Measurements from ENCODE around the gene SYNE2. TPM values are rescaled to one million over a fixed set of nuclear protein-coding genes. Genes with fewer than 3 reads are reported as not detected.
"Not testable (repeated sequence)": the region's sequence is repeated elsewhere in the genome, so short reads cannot be mapped to it uniquely, and the experiment has no call there.

Gene SYNE2
- total RNA-seq, 1 experiment from 2014 or later, result 9.7 TPM

DNA sequence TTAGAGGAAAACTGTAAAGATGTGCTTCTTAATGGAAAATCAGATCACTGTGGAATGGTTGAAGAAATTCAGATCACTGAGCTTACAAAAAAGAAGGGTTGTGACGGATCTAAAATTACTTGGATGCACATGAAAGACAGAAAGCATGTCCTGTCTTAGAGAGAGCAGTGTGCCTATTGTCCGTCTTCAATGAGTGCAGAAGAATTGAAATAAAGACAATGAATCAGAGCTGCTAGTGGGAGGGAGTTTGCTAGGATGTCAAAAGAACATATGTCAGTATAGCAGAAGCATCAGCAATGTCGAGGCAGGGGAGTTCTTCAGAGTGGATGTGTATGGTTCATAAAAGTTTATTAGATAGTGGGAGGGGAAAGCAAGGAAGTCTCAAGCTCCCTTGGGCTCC is 172.7 kb downstream of the SYNE2 start:
- no peak for DNase-seq (ENCODE audit: low spot score)

DNA sequence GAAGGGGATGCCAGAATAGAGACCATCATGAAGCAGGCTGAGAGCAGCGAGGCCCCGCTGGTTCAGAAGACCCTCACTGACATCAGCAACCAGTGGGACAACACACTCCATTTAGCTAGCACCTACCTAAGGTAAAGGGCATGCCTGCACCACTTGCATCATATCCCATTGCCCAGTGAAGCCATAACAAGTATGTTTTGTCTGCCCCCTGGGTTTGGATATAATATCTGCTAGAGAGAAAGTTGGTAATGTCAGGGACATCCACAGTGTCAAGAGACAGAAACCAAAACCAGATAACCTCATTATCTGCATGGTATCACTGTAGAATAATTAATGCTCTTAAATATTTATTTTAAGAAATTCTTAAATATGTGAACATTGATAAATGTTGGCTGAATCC is 173.8 kb downstream of the SYNE2 start:
- no peak for DNase-seq (ENCODE audit: low spot score)

DNA sequence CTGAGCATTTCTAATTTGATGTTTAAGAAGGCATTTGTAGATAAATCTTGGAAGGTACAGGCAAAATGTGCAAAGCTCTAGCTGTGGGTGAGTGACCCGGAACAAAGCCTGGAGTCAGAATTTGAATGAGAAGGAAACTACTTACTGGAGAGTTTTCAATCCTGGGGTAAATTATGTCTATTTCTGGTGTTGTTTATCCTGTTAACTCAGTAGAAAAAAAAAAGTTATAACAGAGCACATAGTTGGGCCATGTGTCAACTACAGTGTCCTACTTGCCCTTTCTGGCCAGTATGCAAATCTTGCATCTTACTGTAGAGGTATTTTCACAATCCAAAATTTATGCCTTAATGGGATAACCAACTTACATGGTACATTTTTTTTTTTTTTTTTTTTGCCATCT is 182.3 kb downstream of the SYNE2 start:
- DNase-seq (ENCODE audit: low spot score), result no peak

DNA sequence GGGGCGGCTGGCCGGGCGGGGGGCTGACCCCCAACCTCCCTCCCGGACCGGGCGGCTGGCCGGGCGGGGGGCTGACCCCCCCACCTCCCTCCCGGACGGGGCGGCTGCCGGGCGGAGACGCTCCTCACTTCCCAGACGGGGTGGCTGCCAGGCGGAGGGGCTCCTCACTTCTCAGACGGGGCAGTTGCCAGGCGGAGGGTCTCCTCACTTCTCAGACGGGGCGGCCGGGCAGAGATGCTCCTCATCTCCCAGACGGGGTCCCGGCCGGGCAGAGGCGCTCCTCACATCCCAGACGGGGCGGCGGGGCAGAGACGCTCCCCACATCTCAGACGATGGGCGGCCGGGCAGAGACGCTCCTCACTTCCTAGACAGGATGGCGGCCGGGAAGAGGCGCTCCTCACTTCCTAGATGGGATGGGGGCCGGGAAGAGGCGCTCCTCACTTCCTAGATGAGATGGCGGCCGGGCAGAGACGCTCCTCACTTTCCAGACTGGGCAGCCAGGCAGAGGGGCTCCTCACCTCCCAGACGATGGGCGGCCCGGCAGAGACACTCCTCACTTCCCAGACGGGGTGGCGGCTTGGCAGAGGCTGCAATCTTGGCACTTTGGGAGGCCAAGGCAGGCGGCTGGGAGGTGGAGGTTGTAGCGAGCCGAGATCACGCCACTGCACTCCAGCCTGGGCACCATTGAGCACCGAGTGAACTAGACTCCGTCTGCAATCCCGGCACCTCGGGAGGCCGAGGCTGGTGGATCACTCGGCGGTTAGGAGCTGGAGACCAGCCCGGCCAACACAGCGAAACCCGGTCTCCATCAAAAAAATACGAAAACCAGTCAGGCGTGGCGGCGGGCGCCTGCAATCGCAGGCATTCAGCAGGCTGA is 185.3 kb downstream of the SYNE2 start:
- not testable (repeated sequence) for DNase-seq (ENCODE audit: low spot score)

DNA sequence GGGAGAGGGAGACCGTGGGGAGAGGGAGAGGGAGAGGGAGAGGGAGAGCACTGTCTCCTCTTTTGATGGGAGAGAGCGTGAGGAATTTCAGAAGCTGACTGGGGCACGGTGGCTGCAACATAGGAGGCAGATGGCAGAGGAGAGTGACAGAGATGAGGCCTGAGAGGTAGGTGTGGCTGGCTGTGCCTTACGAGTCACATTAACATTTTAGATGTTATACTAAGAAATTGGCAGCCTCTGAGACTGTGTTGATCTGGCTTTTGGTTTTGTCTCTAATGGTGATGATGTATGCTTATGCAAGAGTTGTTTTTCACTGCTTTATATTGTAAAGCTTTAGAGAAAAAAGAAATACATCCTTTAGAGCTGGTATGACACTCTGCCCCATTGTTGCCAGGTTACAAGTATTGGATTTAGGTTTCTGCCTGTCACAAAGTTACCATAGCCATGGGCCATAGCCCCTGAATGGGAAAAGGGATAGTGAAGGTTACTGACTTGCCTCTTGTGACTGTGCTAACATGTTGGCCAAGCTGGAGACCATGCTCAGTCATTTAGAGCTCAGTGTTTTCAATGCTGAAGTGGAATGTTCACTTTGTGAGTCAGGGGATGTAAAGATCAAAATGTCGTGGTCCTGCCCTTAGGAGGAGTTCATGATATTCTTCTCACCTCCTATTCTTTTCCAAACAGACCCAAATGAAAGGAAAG is 186.2 kb downstream of the SYNE2 start:
- no peak for DNase-seq (ENCODE audit: low spot score)

DNA sequence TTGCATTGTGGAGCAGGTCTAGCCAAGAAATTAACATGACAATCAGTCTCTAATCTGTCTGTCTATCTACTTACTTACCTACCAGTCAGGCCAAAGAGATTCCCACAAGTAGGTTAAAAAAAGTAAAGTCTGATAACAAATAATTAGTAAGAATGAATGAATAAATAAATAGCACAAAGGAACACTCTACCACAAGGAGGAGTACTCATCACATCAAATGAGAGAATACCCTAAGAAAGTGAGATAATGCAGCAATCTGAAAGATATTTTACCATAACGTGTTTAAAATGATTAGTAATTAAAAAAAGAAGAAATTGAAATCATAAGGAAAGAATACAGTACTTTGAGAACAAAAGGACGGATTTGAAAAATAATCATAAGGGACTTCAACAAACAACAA is 187.2 kb downstream of the SYNE2 start:
- no peak for DNase-seq (ENCODE audit: low spot score)

DNA sequence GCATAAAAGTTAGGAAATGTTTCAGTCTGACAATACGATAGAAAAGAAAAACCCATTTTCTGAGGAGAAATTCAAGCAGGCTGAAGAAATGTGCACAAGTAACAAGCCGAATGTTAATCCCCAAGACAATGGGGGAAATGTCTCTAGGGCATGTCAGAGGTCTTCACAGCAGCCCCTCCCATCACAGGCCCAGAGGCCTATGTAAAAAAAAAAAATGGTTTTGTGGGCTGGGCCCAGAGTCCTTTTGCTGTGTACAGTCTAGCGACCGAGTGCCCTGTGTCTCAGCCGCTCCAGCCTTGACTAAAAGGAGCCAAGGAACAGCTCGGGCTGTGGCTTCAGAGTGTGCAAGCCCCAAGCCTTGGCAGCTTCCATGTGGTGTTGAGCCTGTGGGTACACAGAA is 190.5 kb downstream of the SYNE2 start:
- DNase-seq (ENCODE audit: low spot score), result not testable (repeated sequence)

DNA sequence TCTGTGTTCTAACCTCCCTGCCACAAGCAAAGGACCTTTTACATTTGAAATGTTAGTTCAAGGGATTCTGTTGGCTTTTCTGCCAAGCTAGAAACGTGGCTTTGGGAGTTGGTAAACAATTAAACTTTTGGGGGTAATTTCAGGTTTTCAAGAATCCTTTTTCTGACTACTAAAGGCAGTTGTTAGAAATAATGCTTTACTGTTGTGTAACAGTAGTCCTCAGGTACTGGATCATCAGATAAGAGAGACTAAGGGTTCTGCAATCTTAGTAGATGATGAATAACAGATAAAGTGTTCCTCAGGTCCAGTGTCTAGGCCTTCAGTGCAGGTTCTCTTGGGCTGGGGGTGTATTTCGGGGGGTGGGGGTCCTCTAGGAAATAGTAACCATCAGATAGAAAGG is 192.3 kb downstream of the SYNE2 start:
- no peak for DNase-seq (ENCODE audit: low spot score)

DNA sequence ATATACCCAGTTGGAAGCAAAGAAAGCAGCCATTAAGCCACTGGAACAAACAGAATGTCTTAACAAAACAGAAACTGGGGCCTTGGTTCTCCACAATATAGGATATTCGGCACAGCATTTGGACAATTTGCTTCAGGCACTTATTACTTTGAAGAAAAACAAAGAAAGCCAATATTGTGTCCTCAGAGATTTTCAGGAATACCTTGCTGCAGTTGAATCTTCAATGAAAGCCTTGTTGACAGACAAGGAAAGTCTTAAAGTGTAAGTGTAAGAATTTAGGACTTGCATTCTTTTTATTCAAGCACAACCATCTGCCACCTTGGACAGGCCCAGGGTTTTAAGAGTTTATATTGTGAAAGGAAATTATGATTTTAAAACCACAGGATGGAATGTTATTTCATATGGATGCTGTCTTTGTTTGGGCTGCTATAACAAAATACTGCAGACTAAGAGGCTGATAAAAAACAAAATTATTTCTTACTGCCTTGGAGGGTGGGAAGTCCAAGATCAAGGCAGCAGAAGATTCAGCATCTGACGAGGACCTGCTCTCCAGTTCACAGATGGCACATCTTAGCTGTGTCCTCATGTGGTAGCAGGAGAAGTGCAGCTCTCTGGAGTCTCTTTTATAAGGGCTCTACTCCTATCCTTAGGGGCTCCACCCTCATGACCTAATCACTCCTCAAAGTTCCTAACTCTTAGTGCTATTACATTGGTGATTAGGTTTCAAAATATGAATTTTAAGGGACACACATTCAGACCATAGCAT is 197.0 kb downstream of the SYNE2 start:
- no peak for DNase-seq (ENCODE audit: low spot score)

DNA sequence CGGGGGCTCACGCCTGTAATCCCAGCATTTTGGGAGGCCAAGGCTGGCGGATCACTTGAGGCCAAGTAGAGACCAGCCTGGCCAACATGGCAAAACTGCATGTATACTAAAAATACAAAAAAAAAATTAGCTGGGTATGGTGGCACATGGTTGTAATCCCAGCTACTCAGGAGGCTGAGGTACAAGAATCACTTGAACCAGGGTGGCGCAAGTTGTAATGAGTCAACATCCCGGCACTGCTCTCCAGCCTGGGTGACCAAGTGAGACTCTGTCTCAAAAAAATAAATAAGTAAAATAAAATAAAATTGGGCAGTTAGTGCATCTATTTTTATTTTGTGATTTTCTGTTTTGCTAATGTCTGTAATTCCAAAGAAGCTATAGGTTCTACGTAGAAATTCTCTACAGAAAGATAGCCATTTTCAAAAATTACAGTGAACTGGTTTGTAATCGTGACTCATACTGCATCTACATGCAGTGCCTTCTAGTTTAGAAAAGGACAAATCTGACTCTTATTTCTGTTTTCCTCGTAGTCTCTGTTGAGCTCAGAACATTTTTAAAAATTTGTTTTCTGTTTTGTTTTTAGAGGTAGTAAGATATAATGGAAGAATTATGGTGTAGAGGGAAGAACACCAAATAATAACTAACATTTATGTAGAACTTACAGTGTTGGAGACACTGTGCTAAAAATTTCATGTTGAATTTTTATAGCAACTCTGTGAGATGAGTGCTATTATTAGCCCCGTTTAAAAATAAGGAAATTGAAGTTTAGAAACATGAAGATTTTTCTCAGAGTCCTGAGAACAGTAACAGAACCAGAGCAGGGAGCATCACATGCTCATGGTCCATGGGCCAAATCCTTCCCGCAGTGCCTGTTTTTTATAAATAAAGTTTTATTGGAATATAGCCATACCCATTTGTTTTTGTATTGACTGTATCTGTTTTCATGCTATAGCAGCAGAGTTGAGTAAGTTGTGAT is 201.2 kb downstream of the SYNE2 start:
- no peak for DNase-seq (ENCODE audit: low spot score)

DNA sequence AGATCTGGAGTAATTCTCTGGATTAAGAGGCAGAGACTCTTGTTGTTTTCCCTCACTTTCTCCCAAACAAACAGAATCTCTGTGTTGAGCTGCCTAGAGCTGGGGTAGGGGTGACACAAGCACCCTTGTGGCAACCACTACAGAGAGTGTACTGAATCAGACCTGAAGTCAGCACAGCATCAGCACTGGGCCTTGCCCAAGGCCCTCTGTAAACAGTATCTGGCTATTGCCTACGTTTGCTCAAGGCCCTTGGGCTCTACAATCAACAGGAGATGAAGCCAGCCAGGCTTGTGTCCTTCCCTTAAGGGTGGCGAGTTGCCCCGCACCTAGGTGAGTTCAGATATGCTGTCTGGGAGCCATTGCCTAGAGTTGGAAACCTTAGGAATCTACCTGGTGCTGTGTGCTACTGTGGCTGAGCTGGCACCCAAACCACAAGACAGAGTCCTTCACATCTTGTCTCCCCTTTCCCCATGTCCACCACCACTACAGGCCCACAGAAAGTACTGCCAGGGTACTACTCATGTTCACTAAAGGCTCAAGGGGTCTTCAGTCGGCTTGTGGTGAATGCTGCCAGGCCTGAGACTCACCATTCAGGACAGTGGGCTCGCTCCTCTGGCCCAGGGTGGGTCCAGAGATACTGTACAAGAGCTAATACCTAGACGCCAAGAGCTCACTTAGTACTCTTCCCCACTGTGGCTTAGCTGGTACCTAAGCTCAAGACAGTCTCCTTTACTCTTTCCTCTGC is 206.8 kb downstream of the SYNE2 start:
- no peak for DNase-seq (ENCODE audit: low spot score)

DNA sequence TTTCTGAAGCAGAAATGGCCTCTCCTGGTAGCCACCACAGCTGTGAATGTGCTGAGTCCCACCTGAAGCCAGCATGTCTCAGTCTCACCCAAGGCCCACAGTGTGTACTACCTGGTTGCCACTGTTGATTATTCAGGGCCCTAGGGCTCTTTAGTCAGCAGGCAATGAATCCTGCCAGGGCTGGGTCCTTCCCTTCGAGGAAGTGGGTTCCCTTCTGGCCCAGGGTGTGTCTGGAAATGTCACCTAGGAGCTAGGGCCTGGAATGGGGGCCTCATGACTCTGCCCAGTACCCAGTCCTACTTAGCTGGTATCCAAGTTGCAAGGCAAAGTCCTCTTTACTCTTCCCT is 207.4 kb downstream of the SYNE2 start:
- DNase-seq (ENCODE audit: low spot score), result no peak

DNA sequence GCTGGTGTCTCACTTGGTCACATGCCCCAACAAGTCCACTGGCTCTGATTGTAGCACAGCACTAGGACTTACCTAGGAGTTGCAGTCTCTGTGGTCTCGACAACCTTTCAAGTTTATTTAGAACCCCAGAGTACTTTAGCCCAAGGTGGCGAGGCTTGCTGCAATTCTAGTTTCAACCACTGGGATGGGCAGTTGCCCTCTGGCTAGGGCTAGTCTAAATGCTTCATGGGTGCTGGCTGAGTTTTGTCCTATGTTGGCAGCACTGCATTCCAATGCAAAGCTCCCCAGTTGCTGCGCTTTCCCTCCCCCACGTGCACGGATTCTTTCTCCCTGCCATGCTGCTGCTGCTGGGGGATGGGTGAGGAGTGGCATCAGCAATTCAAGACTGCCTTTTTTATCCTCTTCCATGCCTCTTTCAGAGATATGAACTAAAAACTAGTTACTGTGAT is 207.9 kb downstream of the SYNE2 start:
- peak; percentile 10 for DNase-seq (ENCODE audit: low spot score)

DNA sequence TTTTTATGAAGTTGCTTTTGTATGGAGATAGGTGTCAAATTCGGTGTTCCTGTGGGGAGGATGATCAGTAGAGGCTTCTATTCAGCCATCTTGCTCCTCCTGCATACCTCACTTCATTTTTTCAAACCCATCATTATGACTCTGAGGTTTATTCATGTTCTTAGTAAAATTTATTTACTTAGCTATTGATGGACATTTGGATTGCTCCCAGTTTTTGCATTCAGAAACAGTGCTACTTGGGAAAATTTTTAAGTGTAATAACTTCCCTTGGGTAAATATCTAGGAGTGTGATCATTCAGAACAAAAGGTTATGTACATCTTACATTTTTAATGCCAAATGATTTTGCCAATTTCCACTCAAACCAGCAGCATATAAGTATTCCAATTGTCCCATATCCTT is 208.3 kb downstream of the SYNE2 start:
- DNase-seq (ENCODE audit: low spot score), result no peak

DNA sequence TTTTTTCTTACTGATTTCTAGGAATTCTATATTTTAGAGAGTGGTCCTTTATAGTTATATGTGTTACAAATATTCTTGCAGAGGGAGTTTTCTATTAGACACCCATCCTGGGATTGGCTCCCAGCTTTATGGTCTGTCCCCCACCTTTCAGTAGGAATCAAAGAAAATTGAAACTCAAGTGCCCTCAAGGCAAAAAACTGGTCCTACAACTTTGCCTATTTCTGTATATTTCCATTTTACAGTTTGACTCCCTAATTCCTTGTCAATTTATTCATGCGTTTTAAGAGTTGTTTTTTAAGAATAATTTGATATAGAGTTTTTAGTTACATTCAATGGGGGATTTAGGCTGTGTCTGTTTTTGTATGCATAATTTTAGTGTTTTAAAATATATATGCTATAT is 208.9 kb downstream of the SYNE2 start:
- no peak for DNase-seq (ENCODE audit: low spot score)

DNA sequence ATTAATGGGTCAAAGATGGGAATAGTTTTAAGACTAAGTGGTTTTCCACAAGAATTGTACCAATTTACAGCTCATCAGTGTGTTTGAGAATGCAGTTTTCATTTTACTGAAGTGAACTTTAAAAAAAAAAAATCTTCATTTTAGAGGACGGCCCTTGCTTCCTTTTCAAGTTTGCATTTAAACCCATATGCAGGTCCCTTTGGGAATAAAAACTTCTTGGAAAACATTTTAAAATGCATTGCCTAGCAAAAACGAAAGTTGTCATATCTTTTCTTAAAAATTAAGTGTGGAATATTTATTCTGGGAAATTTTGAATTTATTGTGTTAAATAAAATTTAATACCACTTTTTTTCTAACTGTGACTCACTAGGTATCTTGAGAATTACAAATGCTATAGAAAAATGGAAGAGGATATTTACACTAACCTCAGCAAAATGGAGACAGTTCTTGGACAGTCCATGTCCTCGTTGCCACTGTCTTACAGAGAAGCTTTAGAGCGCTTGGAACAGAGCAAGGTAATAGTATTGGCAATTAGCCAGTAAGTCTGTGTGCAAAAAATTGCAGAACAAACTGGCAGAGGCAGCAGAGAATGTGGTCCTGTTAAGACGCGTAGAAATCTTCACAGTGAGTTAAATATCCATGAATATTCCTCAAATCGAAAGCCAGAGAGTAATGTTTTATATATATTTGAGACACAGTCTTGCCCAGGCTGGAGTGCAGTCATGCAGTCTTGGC is 209.7 kb downstream of the SYNE2 start:
- DNase-seq (ENCODE audit: low spot score), result no peak

DNA sequence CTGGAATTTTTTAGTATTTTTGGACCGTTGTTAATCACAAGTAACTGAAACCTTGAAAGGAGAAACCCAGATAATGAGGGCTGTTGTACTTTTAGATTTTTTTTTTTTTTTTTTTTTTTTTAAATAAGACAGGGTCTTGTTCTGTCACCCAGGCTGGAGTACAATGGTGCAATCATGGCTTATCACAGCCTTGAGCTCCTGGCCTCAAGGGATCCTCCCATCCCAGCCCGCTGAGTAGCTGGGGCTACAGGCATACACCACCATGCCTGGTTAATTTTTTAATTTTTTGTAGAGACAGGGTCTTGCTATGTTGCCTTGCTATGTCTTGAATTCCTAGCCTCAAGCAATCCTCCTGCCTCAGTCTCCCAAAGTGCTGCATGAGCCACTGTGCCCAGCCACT is 211.6 kb downstream of the SYNE2 start:
- DNase-seq (ENCODE audit: low spot score), result no peak

DNA sequence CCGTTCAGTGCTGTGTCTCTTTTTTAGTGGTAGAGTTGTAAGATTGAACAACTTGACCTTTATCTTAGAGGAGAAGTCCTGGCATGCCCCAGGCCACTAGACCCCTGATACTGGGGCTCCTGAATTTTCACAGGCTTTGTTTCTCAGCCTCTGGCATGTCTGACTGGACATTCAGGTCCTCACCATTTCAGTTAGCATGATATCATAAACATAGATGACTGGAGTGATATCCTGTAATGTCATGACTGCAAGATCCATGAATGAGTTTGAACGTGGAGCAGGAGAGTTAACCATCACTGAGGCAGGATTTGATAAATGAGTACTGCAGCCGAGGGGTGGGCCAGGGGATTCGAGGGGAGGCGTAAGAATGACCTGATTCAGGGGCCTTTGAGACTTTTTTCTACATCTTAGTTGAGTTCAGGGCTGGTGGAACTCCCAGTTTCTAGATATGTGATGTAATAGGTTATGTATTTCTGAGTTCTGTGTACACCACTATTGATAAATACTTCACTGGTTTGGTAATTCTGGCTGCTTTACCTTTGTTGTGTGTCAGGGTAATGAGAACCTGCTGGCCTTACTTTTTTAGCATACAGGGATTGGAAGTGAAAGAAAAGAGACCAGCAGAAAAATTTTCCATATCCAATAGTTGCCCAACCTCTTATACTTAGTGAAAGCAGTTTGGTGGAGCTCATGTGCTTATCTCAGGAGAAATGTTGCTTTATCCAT is 217.0 kb downstream of the SYNE2 start:
- no peak for DNase-seq (ENCODE audit: low spot score)

DNA sequence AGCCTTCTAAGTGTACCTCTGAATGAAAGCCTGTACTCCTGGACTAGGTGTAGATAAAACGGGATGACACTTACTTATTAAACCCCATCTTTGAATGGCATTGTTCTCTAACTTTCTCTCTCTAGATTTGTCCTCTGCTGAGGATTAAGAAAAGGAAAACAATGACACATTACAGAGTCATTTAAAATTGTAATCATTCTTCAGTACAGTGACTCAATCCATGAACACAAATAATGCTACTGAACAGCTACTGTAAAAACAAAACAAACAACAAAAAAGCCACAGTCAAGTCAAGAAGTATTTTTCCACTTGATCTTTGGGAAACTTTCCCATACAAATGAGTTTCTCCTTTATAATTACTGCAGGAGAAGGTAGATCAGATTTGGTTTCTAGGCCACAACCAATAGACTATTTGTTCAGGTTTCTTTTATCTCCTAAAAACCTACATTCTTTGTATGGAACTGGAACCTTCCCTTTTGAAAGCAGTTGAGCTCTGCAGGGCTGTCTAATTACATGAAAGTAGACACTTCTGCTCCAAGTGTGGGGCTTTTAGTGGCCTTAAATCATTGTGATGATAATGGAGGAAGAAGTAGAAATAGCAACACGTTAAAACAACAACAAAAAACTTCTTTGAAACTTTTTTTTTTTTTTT is 222.3 kb downstream of the SYNE2 start:
- peak; percentile 43 for DNase-seq (ENCODE audit: low spot score)
